ENCODE results near the gene IMMT.
"Not testable (repeated sequence)": the region's sequence is repeated elsewhere in the genome, so short reads cannot be mapped to it uniquely, and the experiment has no call there.

The IMMT gene

DNA sequence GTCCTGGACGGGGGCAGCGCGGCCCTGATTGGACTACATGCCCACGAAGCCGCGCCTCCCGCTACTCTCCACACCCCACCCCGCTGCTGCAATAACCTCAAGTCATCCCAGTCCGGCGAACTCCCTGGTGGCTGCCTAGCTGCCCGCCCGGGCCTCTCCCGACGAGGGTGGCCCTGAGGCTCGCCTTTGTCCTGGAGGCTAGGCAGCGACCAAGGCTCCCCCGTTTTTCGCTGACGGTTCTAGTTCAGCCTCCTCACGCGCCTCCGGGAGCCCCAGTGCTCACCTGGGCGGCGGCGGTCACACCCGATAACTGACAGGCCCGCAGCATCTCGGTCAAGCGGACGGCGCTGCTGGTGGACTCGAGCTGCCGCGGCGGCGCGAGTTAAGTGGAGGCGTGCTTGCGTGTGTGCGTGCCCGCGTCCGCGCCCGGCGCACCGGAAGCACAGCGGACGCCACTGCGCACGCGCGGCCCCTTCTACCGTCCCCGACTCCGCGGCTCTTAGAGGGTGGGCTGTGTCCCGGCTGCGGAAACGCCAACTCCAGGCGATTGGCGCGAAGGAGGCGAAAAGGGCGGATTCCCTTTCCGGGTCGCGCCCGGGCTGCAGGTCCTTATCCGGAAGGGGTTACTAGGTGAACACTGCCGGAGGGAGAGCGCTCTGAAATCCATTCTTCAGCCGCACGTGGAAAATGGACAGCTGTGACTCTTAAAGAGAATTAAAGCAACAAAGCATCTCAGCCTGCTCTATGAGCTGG, at the start of gene IMMT:
Gene IMMT (minus strand): TSS at position 408 of the 753 bp plus-strand sequence. CDS start 80 bp downstream, at position 328.
- peak; percentile 98 for DNase-seq (ENCODE audit: low spot score)

DNA sequence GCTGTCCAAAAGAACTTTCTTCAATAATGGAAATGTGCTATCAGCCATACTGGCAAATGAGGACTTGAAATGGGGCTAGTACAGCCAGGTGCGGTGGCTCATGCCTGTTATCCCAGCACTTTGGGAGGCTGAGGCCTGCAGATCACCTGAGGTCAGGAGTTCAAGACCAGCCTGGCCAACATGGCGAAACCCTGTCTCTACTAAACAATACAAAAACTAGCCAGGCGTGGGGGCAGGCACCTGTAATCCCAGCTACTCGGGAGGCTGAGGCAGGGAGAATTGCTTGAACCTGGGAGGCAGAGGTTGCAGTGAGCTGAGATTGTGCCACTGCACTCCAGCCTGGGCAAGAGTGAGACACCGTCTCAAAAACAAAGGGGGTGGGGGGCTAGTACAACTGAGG, 49.5 kb upstream of the IMMT start:
- not testable (repeated sequence) for DNase-seq (ENCODE audit: low spot score)

DNA sequence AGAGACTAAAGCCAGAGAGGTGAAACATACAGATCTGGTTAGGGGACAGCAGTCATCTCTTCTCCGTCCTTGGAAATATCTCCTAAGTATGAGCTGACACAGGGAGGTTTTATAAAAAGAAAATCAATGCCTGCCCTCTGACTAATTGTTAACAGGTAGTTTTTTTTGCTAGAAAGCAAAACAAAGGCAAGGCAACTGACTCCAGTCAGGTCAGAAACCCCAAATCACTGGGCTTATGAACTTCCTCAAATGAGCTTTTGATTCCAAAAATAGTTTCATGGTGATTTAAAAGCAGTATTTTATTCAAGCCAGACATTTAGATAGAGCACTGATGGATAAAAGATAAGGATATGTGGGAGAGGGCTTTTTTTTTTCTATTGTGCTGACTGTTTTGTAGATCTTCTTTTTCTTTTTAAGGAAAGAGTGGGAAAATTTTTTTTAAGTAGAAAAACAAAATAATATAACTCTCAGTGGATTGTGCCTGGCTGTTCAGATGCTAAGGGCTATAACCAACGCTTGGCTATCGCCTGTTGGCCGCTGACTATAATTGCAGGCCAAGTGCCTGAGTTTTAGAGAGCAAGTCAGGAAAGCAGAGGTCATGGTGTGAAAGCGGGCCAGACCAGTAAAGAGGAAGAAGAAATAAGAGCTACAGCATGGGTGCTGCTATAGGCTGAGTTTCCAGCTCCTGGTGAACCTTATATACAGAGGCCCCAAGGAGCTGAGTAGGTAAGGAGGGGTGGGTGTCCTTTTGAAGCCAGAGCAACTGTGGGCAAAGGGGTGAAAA, 48.9 kb upstream of the IMMT start:
- DNase-seq (ENCODE audit: low spot score): no peak

DNA sequence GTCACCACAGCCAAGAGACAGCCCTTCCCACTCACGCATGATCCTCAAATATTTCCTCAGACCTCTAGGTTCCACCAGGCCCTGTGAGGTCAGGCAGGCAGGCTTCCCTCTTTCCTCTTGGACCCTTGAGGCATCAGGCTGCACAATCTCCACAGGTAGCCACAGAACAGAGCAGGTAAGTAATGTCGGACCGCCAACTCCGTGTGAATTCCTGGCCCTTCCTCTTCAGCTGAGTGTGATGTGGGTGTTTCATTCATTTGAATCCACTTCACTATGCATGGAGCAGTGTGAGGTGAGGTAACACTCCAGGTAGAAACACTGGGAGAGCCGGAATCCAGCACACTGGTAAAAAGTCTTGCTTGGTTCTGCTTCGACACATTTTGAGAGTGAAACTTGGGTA, 48.0 kb upstream of the IMMT start:
- no peak for DNase-seq (ENCODE audit: low spot score)

DNA sequence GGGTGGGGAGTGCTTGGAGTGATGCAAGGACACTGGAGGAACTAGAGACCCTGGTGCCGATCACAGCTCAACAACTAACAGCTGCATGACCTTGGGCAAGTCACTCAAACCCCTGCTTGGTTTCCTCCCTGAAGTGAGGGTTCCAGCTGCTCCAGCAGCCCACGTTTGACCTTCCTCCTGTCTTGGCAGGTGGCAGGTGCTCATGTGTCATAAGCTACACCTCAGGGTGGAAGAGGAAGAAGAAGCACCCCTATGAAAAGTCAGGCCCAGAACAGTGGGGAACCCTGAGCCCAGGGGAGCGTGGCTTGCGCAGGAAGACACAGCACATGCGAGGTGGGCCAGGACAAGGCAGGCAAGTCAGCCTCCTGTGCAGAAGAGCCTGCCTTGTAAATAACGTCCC, 46.3 kb upstream of the IMMT start:
- no peak for DNase-seq (ENCODE audit: low spot score)

DNA sequence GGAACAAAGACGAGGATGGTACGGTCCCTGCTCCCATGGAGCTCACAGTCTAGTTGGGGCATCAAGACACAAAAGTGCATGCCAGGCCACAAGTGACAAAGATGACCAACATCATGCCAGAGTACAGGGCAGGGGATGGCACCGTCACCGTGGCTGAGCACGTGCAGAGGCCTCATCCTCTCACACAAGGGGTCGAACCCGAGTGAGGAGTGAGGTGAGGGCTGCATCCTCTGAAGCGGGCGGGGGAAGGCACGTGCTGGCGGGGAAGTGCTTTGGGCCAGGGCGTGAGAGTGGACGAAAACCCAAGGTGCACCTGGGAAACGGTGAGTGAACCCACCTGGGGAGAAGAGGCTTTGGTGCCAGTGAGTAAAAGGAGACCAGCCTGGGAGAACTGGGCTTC, 45.0 kb upstream of the IMMT start:
- DNase-seq (ENCODE audit: low spot score): no peak

DNA sequence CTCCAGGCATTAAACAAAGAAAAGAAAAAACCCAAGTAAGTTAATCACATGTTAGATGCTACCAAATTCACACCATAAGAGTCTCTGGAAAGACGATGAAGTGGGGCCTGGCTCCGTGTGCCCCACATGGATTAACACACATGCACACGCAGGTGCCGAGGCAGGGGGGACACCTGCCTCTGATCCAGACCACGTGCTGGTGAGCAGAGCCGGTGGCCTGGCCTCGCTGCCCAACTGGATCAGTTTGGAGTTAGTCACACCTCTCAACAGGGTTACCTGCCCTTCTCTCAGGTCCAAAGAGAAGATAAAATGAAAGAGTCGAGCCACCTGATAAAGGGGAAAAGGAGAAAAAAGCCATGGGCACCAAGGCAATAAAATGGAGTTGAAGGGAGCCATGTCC, 44.5 kb upstream of the IMMT start:
- DNase-seq (ENCODE audit: low spot score): no peak

DNA sequence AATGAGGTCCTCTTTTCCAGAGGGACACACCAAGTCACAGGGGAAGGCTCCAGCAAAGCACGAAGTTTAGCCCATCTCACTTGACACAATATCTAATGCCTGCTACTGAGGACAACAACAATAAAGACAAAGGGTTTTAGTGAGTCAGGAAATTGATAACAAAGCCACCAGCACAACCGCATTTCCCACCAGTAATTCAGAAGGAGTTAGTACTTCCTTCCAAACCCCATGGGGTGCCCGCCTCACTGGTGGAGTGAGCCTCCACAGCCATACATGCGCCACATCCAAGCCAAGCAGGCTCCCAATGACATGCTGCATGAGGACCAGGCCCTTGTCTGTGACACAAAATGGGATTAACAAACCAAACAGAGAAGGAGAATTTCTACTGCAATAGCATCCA, 44.1 kb upstream of the IMMT start:
- no peak for DNase-seq (ENCODE audit: low spot score)

DNA sequence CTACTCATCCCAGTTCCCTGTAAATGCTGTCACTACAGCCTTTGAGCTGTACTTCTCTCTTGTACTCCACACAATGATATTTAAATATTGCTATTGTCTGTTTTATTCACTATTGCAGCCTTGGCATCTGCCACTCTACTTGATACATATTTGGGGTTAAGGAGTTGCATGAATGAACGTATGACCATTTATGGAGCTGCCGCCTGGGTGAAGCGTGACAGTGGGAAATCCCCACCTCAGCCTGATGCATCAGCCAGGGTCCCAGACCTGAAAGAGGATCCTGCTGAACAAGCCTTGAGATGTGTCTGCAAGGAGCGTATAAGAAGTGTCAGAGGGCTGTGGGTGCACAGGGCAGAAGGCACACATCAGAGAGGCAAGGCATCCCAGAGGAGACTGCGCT, 43.1 kb upstream of the IMMT start:
- DNase-seq (ENCODE audit: low spot score): no peak

DNA sequence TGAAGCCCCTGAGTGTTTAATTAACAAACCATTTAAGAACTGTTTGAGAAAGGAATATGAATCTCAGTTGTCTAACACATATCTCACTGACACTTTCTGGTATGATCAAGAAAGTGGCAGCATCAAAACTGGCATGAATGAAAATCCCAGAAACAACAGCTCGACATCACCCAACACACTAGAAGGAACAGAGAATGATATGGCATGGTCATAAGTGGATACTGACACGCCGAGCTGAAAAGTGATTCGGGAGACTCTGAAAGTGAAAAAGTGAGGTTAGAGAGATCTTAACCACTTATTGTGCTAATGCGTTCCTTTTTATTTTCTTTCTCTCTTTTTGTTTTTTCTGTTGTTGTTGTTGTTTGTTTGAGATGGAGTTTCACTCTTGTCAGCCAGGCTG, 41.9 kb upstream of the IMMT start:
- DNase-seq (ENCODE audit: low spot score): no peak

DNA sequence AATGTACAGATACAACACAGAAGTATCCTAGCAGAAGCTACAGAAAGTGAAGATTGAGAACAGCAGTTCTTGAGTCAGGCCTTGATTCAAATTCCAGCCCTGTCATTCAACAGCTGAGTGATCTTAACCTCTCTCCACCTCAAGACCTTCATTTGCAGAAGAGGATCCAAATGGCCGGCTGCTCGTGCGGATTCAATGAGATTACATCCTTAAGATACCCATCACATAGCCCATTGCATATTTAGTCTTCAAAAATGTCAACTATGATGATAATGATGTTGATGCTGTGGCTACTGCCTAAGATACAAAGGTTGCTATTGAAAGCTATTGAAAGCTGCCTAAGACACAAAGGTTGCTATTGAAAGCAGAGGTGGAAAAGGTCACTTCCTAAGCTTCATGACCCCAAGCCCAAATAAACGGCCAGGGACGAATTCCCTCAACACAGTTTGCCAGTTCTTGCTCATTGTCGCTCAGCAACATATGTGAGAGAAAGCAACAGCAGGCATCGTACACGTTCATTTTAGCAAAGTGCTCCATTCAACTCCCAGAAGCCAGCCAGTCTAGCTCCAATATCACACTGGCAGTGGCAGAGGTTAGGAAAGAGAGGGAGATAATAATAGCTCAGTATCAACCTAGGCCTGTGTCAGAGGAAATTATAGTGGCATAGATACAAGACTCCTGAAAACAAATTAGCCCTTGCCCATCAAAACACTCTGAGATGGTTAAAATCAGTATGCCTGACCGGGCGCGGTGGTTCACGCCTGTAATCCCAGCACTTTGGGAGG, 40.1 kb upstream of the IMMT start:
- no peak for DNase-seq (ENCODE audit: low spot score)

DNA sequence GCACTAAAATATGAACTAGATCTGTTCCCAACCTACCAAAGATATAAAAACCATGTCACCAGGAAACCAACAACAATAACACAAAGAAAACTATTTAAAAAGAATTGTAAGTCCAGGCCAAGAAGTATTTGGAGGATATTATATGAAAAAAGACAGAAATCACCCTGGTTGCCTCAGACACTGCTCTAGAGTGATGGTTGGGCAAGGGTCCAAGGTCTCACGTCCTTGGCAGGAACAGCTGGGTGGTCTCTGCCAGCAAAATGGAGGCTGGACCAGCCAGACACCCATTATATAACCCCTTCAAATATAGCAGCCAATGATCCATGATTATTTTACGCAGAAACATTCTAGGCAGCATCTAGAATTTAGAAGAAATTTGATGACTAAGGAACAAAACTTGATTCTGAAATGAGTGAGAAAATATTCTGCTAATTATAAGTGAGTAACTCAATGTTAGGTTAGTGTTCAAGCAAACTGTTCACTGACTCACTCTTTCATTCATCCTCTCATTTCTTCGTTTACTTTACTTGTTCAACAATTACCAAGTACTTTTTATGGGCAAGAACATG, 39.4 kb upstream of the IMMT start:
- no peak for DNase-seq (ENCODE audit: low spot score)

DNA sequence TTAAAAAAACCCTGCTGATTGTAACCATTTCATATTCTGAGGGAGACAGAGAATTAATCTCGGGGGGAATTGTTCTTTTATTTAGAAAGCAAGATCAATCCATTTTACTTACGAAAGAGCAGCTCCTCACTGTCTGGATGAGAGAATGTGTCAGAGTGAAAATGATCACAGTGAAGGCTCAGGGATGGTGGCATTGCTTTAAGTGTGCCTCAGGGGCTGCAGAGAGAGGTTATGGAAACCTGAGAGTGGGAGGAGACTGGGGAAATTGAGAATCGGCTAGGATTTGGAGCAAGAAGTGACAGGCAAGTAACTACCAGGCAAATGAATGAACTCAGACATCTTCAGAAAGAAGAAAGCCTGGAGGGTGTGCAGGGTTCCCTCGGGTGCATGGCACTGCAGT, 38.2 kb upstream of the IMMT start:
- no peak for DNase-seq (ENCODE audit: low spot score)

DNA sequence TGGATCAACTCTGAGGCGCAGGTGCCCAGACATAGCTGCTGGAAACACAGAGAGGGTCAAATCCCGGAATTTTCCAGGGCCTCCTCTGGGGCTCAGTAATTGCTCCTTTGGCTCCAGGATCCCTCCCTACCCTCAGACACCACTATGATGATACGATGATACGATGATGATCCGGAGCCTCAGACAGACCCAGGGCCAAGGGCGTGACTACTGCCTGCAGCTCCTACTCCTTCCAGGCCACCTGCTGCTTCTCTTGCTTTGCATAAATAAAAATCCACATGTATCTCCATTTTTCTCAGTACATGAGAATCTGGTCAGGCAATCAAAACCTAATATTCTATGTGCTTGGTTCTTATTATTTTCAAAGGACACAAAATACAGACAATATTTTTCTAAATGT, 37.6 kb upstream of the IMMT start:
- DNase-seq (ENCODE audit: low spot score): no peak

DNA sequence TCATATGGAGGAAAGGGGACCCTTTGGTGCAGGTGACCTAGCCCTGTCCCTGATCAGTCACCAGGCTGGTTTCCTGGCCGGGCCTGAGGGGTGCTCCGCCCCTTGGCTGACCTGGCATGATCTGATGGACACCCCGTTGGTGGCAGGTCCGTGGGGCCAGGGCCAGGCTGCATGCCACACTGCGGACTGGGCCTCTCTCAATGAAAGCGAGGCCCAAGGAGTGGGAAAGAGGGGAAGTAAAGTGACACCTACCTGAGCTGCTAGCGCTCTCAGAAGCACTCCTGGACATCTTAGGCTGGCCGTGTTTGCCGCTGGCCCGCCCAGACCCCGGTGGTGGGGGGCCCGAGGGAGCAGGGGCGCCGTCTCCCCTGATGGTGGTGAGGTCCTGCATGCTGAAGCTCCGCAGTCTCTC, 37.1 kb upstream of the IMMT start:
- DNase-seq (ENCODE audit: low spot score): no peak

DNA sequence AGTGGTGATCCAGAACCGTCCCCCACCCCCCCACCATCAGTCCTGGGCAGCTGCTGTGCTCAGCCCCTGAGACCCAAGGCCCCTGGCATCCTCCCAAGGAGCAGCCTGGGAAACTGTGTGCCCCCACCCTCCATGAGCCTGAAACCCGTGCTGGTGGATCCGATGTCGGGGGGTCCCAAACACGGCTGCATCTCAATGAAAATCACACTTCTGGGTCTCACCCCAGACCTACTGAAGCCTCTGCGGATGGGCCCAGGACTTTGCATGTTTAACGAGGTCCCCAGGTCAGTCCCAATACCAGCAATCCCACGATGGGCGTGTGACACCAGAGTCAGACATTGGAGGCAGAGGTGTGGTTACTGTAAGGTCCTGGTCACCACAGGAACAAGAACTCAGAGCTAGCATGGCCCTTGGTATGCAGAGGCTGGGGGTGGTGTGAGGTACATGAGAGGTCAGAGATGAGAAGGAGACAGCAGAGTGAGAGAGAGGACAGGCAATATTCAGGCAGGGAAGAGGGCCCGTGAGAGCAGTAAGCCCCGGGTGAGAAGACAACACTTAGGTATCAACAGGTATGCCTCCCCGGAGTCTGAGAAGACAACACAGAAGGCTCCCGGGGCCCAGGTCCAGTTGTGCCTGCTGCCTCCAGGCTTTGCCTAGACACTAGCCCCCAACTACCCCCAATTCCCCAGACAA, 36.6 kb upstream of the IMMT start:
- no peak for DNase-seq (ENCODE audit: low spot score)

DNA sequence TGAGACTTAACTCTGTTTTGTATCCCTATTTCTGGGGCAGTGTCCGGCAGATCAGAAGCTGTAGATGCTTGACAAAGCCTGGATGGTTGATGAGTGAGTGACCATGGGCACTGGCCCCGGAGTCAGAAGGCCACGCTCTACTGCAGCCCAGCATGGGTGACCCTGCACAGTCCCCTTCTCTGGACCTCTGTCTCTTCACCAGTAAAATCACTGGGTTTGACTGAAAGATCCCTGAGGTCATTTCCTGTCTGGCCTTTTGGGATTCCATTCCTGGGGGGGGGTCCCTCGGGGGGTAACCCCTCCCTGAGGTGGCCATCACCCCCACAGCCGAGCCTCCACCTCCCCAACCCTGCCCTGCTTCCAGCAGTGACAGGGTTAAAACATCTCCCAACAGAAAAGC, 35.7 kb upstream of the IMMT start:
- DNase-seq (ENCODE audit: low spot score): no peak

DNA sequence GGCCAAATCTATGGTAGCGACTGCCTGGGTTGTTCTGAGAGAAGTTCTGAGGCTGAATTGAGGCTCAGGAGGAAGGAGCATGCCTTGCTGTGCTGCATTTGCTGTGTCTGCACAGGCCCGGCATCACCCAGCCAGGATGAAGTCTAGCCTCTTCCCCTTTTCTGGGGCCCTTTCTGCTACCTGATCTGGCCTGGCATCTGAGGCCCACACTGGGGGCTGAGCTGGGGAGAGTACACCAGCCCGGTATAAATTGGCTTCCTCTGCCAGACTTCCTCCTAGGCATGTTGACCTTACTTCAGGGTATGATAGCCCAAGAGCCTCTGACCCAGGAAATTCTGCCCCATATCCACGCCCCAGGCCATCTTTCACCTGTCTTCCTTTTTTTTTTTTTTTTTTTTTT, 34.0 kb upstream of the IMMT start:
- no peak for DNase-seq (ENCODE audit: low spot score)

DNA sequence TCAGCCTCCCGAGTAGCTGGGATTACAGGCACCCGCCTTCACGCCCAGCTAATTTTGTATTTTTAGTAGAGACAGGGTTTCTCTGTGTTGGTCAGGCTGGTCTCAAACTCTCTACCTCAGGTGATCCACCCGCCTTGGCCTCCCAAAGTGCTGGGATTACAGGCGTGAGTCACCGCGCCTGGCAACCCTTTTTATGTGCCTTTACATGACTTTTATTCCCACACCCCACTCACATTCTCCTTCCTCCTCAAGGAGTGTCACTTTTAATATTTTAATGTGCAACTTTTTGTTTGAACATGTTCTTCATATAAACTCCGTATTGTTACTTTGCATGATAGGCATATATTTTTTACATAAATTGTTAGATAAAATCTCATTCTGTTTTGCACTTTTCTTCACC, 33.3 kb upstream of the IMMT start:
- DNase-seq (ENCODE audit: low spot score): not testable (repeated sequence)

DNA sequence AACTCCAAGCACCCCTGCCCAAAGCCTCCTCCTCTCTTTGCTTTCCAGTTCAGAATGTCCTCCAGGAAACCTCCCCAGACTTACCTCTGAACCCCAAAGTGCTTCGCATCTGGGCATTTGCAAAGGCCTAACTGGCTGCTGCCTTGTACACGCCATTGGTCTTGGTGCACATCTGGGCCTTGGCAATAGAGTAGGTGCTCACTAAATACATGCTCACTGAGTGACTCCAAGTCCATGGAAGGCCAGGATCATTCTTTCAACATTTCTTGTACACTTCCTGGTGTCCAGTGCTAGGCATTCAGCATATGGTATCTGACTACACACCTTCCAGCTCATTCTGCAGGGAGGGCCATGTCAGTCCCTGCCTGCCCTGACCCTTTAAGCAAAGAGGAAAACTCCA, 32.4 kb upstream of the IMMT start:
- DNase-seq (ENCODE audit: low spot score): no peak

DNA sequence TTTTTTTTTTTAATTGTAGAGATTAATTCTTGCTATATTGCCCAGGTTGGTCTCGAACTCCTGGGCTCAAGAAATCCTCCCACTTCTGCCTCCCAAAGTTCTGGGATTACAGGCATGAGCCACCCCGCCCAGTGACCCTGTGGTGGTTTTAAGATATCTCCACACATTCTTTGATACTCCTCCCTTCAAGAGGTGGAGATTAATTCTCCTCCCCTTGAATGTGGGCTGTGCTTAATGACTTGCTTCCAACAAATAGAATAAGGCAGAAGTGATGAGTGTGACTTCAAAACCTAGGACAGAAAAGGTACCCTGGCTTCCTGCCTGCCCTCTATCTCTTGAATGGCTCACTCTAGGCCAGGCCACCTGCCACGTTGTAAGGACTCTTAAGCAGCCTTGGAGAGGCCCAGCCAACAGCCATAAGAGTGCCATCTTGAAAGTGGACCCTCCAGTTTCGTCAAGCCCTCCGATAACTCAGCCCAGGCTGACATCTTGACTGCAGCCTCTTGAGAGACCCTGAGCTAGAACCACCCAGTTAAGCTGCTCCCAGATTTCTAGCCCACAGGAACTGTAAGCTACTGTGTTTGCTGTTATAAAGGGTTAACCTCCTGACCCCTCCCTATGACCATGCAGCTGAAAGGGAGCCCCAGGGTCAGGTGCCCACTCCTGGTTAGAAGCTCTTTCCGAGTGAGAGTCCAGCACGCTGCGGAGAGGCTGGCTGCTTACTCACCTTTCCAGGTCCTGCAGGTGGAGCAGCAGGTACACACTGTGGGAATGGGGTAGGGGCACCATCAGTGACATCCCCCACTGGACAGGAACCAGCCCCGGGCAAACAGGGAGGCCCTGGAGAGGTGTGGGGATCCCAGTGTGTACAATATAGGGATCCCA, 31.6 kb upstream of the IMMT start:
- no peak for DNase-seq (ENCODE audit: low spot score)
